ENCODE measurements around the gene COX4I2.
"Not testable (repeated sequence)": the region's sequence is repeated elsewhere in the genome, so short reads cannot be mapped to it uniquely, and the experiment has no call there.

The COX4I2 gene

DNA sequence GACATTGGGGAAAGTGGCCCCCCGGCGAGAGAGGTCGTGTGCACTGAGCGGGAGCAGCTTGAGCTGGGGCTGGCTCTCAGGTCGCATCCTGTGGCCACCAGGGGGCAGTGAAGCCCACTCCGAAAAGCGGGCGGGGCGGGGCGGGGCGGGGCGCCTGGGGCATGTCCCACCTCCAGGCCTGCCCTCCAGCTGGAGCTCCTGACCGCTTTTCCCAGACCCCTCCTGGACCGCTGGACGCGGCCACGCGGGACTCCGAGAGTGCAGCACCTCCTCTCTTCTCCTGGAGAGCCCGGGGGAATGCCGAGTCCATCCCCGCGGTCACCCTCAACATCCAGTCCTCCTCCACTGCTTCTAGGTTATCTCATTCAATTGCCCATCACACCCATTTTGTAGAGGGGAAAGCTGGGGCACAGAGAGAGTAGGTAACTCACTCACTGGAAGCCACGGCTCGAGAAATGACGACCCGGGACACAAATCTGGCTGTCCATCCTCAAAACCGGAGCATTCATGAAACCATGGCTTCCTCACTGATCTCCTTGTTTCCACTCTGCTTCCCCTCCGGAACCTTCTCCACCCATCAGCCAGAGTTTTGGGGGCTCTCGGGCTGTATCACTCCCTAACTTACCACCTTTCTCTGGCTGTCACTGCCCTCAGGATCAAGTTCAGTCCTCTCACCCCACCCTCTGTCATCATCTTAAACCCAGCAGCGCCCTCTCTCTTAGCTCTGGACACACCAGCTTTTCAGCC, 24.1 kb downstream of the COX4I2 start:
- H3K4me3 Mint-ChIP-seq, result peak overlapping the region; percentile 82
- peak overlapping the region; percentile 84 for H3K27ac Mint-ChIP-seq
- H3K4me1 Mint-ChIP-seq (ENCODE audit: low read depth), result peaks cover 47% of the 10 kb centered on the region
- no peaks in the 10 kb centered on the region for H3K9me3 Mint-ChIP-seq
- no peaks in the 10 kb centered on the region for H3K27me3 Mint-ChIP-seq (ENCODE audit: low read depth)
- H3K36me3 Mint-ChIP-seq (ENCODE audit: low read depth), result peaks cover 29% of the 10 kb centered on the region

DNA sequence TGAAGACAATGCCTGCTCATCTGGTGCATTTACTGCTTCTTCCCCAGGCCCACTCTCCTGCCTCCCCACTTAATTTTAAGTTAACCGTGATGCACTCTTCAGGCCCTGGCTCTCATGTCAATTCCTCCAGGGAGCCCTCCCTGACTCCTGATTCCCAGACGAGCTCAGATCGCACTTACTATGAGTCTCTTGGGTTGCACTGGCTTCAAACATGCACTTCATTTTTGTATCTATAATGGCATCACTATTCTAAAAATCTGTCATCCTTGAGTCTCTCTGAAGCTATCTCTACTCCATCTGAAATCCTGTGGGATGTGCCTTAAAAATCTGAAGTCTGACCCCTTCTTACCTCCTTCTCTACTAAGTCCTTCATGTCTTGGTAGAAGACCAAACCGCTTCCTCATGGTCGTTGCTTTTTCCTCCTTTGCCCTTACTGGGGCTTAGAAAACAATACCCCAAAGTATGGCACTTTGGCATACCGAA, 24.7 kb downstream of the COX4I2 start:
- peak overlapping the region; percentile 82 for H3K4me3 Mint-ChIP-seq
- peaks cover 50% of the 10 kb centered on the region for H3K4me1 Mint-ChIP-seq (ENCODE audit: low read depth)
- no peaks in the 10 kb centered on the region for H3K9me3 Mint-ChIP-seq

DNA sequence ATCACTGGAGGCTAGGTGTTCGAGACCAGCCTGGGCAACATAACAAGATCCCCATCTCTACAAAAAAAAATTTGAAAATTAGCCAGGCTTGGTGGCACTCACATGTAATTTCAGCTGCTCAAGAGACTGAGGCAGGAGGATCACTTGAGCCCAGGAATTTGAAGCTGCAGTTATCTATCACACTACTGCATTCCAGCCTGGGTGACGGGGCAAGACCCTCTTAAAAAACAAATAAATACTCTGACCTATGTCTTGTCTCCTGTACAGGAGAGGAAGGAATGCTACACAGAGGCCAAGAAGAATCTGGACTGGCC, 25.8 kb downstream of the COX4I2 start:
- H3K4me3 Mint-ChIP-seq, result no peak overlapping the region
- H3K36me3 Mint-ChIP-seq (ENCODE audit: low read depth), result peaks cover 40% of the 10 kb centered on the region
- no peaks in the 10 kb centered on the region for H3K9me3 Mint-ChIP-seq

More for the DNA sequence above, 24.7 kb downstream of the COX4I2 start:
- Mint-ChIP-seq H3K27me3 (ENCODE audit: low read depth) (no peaks in the 10 kb centered on the region), H3K36me3 (ENCODE audit: low read depth) (peaks cover 32% of the 10 kb centered on the region), H3K27ac (peak overlapping the region; percentile 84)

DNA sequence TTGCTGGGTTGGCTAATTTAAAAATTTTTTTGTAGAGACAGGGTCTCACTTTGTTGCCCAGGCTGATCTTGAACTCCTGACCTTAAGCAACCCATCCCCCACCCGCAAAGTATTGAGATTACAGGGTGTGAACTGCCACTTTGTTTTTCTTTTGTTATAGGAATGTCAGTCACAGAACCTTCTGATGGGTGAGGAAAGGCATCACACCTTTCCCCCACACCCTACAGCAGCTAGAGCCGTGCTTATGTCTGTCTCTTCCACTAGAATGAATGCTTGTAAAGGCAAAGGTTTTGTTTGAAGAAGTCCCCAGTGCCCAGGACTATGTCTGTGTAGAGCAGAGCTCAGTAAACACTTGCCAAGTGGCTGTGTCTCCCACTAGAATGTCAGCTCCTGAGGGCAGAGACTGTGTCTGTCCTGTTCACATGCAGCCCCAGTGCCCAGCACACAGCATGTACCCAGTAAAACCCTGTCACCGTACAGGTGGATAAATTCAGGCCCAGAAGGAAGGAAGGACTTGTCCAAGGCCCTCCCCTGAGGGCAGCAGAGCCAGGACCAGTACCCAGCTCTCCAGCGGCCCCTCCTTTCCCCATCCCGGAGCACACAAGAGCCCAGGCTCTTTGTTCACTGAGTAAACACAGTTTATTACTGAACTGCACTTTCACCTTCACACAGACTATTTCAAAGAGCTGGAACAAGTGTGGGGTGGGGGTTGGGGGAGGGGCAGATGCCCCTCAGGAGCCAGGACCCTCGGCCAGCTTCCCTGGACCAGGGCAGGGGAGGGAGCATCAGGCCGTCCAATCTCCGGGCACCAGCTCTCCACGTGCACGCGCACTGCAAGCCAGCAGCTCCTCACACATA, 26.4 kb downstream of the COX4I2 start:
- Mint-ChIP-seq H3K27ac (peak overlapping the region; percentile 70), H3K9me3 (no peaks in the 10 kb centered on the region), H3K4me1 (ENCODE audit: low read depth) (peaks cover 59% of the 10 kb centered on the region), H3K4me3 (no peak overlapping the region), H3K27me3 (ENCODE audit: low read depth) (no peaks in the 10 kb centered on the region), H3K36me3 (ENCODE audit: low read depth) (peaks cover 38% of the 10 kb centered on the region)

More for the DNA sequence above, 25.8 kb downstream of the COX4I2 start:
- Mint-ChIP-seq H3K4me1 (ENCODE audit: low read depth) (peaks cover 58% of the 10 kb centered on the region), H3K27me3 (ENCODE audit: low read depth) (no peaks in the 10 kb centered on the region), H3K27ac (peak overlapping the region; percentile 70)

DNA sequence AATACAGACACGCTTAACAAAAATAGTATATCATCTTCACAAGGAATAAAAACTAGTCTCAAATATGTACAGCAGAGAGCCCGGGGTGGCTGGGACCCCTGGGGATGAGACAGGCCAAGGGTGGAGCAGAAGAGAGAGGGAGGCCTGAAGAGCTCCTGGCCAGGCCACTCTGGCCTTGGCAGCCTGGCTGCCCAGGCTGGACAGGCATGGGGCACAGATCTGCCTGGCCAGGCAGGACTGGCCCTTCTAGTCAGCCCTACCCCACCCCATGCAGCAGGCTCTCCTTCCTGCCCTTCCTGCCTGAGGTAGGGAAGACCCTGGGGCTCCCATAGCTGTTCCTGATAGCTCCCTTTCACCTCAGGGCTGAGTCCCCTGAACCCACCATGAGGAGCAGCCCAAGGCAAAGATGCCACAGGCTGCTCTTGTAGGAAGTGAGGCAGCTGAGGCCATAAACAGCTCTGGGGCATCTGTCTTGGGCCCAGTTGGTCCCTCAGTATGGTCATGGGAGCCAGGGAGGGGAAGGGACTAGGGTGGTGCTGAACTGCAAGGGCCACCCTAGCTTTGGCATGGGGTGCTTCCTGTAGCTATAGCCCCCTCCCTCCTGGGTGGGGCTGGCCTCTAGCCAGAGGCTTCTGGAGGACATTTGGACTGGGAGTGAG, 27.1 kb downstream of the COX4I2 start:
- Mint-ChIP-seq H3K4me3 (no peak overlapping the region), H3K27ac (peak overlapping the region; percentile 69), H3K27me3 (ENCODE audit: low read depth) (no peaks in the 10 kb centered on the region), H3K9me3 (no peaks in the 10 kb centered on the region), H3K36me3 (ENCODE audit: low read depth) (peaks cover 45% of the 10 kb centered on the region), H3K4me1 (ENCODE audit: low read depth) (peaks cover 64% of the 10 kb centered on the region)

DNA sequence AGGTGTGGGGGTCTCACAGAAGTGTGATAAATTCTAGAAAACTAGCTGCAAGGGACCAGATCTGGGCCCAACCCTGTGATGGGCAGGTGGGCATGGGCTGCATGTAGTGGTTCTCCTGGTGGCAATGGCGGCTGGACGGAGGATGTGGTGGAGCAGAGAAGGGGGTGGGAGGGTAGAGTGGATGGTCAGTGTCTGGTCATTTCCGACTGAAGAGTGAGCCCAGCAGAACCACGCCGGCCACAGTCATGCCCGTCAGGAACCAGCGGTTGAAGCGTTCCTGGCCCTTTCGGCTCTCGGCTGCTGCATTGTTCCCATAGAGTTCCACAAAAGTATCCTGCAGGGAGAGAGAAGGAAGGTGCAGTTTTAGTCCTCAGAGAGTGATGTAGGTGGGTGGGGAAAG, 28.0 kb downstream of the COX4I2 start:
- Mint-ChIP-seq H3K36me3 (ENCODE audit: low read depth) (peaks cover 45% of the 10 kb centered on the region), H3K4me3 (peak overlapping the region; percentile 19), H3K27me3 (ENCODE audit: low read depth) (no peaks in the 10 kb centered on the region), H3K4me1 (ENCODE audit: low read depth) (peaks cover 70% of the 10 kb centered on the region), H3K27ac (peak overlapping the region; percentile 88), H3K9me3 (no peaks in the 10 kb centered on the region)

DNA sequence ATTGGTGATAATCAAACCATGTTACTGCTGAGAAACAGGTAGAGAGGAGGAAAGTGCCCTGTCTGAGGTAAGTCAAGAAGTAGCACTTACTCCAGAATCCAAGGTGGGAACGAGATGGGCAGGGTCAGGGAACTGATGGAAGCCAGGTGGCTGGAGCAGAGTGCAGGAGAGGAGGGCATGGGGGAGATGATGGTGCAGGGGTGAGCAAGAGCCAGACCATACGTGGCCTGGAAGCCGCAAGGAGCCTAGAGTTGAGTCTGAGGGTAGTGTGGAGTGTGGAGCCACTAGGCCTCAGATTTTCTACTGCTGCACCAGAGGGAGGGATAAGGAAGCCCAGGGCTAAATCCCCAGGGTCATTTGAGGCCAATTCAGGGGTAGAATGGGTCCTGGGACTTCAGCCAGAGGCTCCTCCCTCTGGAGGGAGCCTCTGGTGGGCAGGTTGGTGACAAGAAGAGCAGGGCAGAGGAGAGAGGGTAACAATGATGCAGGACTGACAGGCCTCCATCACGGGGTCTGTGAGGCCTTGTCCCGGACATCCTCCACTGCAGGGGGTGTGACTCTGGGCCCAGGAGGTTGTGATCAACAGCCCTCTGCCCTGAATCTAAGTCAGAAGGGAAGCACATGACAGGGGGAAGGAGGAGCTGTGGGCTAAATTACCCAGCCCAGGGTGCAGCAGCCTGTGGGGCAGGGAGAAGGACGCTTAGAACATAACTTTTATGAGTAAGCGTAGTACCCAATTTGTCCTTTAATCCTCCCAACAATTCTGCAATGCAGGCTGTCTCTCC, 28.7 kb downstream of the COX4I2 start:
- peaks cover 50% of the 10 kb centered on the region for H3K36me3 Mint-ChIP-seq (ENCODE audit: low read depth)
- H3K9me3 Mint-ChIP-seq, result no peaks in the 10 kb centered on the region
- H3K27me3 Mint-ChIP-seq (ENCODE audit: low read depth), result no peaks in the 10 kb centered on the region
- peaks cover 71% of the 10 kb centered on the region for H3K4me1 Mint-ChIP-seq (ENCODE audit: low read depth)
- H3K27ac Mint-ChIP-seq, result peak overlapping the region; percentile 88
- peak overlapping the region; percentile 40 for H3K4me3 Mint-ChIP-seq

DNA sequence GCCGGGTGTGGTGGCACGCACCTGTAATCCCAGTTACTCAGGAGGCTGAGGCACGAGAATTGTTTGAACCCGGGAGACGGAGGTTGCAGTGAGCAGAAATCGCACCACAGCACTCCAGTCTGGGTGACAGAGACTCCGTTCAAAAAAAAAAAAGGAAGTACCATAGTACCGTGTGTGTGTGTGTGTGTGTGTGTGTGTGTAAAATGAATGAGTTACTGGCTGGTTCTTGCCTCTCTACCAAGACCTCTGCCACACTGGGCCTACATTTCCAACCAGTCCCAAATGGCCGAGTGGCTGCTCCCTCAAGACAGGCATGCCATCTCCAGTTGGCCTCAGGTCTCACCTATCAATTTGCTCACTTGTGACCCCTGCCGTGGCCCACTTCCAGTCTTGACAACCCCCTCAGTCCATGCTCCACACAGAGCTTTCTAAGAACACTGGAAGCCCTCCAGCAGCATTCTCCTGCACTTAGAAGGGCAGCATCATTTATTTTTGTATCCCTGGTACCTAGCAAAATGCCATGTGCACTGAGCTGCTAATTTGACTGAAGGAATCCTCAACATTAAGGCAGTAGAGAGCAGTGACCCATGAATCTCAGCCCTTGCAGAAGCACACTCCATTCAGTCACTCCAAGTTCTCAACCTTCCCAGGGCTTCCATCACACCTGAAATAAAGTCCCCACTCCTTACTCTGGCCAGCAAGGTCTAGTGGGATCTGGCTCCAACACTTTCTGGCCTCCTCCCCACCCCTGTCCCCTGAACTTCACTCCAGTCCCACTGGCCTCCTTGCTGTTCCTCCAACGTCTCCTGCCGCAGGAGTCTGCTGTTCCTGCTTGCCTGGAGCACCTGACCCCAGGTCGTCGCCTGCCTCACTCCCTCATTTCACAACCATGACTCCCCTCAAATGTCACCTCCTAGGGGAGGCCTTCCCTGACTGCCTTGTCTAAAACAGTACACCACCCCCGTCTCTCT, 29.9 kb downstream of the COX4I2 start:
- no peaks in the 10 kb centered on the region for H3K9me3 Mint-ChIP-seq
- H3K27me3 Mint-ChIP-seq (ENCODE audit: low read depth), result no peaks in the 10 kb centered on the region
- H3K4me1 Mint-ChIP-seq (ENCODE audit: low read depth), result peaks cover 64% of the 10 kb centered on the region
- H3K4me3 Mint-ChIP-seq, result peak overlapping the region; percentile 5
- H3K27ac Mint-ChIP-seq, result peak overlapping the region; percentile 60
- peaks cover 52% of the 10 kb centered on the region for H3K36me3 Mint-ChIP-seq (ENCODE audit: low read depth)

DNA sequence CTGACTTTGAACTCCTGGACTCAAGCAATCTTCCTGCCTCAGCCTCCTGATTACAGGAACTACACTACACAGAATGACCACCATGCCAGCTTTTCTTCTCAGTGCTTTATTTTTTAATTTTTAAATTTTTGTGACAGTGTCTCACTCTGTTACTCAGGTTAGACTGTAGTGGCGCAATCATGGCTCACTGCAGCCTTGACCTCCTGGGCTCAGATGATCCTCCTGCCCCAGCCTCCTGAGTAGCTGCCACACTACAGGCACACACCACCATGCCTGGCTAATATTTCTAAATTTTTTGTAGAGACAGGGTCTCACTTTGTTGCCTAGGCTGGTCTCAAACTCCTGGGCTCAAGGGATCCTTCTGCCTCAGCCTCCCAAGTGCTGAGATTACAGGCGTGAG, 31.2 kb downstream of the COX4I2 start:
- not testable (repeated sequence) for H3K27me3 Mint-ChIP-seq (ENCODE audit: low read depth); H3K4me3 Mint-ChIP-seq; H3K9me3 Mint-ChIP-seq
- Mint-ChIP-seq H3K36me3 (ENCODE audit: low read depth) (peaks cover 50% of the 10 kb centered on the region), H3K27ac (peak overlapping the region; percentile 53), H3K4me1 (ENCODE audit: low read depth) (peaks cover 61% of the 10 kb centered on the region)

DNA sequence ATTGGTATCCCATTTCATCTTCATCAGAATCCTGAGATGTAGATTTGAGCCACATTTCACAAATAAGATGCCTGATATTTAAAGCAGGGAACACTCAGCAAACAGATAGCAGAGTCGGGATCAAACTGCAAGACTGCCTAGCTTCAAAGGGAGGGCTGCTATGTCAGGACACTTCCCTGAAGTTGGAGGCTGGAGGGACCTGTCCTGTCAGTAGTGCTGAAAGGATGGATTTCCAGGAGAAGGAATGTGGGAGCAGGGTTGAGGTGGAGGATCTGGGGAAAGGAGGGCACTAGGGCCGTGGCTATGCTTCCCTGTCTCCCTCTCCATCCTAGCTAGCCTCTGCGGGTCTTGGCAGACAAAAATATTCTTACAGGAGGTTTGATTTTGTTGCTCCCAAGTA, 32.2 kb downstream of the COX4I2 start:
- H3K27ac Mint-ChIP-seq, result peak overlapping the region; percentile 53
- H3K9me3 Mint-ChIP-seq, result no peaks in the 10 kb centered on the region
- no peaks in the 10 kb centered on the region for H3K27me3 Mint-ChIP-seq (ENCODE audit: low read depth)
- H3K4me1 Mint-ChIP-seq (ENCODE audit: low read depth), result peaks cover 65% of the 10 kb centered on the region
- H3K36me3 Mint-ChIP-seq (ENCODE audit: low read depth), result peaks cover 49% of the 10 kb centered on the region
- H3K4me3 Mint-ChIP-seq, result no peak overlapping the region

DNA sequence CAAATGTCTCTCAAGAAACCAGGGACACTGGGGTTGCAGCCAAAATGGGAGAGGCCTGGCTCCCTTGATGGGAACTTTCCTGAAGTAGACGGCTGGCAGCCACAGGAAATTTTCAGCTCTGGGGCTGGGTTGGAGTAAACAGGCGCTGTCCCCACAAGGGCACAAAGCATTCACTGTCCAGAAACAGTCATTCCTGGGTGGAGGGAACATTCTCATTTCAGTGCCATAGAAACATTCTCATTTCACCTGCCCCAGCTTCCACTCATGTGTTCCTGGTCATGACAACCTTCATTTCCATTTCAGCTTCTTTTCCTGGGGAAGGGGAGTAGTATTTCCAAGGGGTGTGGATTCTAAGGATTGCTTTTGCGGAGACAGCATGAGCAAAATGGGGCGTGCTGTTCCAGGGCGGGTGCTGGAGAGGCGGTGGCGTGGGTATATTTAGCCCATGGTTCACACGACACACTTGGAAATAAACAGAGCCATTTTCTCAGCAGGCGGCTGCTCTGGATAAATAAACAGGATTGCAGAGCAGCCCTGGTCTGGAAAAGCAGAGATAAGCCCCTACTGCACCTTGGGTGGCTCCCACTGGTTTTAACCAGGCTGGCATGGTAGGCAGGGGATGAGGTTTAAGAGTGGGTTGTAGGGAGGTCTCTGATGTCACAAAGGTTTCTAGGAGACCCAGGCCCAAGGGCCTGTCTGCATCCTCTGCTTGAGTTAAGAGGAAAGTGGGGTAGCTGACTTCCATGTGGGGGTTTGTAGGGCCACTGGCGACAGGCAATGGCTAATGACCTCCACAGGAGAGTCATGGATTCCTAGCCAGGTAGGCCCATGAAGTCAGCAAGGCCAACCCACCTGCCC, 32.9 kb downstream of the COX4I2 start:
- H3K36me3 Mint-ChIP-seq (ENCODE audit: low read depth), result peaks cover 47% of the 10 kb centered on the region
- no peak overlapping the region for H3K27ac Mint-ChIP-seq

DNA sequence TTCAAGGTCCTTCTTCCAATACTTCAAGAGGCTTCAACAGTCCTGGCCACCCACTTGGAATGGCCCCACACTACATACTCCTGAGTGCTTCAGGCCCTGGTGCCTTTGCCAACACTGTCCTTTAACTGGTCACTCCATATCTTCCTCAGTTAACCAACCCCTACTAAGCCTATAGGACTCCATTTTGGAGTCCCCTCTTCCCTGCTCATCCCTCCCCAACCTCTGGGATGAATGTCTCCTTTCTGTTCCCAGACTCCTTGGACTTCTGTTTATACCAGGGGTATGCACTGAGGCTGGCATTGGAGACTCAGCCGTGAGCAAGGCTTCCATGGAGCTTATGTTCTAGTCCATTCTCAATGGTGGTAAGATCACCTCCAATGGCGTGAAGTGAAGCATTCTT, 33.6 kb downstream of the COX4I2 start:
- Mint-ChIP-seq H3K27ac (peak overlapping the region; percentile 22), H3K27me3 (ENCODE audit: low read depth) (no peaks in the 10 kb centered on the region), H3K4me3 (no peak overlapping the region), H3K9me3 (no peaks in the 10 kb centered on the region), H3K4me1 (ENCODE audit: low read depth) (peaks cover 64% of the 10 kb centered on the region), H3K36me3 (ENCODE audit: low read depth) (peaks cover 45% of the 10 kb centered on the region)

More for the DNA sequence above, 32.9 kb downstream of the COX4I2 start:
- peaks cover 65% of the 10 kb centered on the region for H3K4me1 Mint-ChIP-seq (ENCODE audit: low read depth)
- no peaks in the 10 kb centered on the region for H3K9me3 Mint-ChIP-seq
- H3K4me3 Mint-ChIP-seq, result no peak overlapping the region
- no peaks in the 10 kb centered on the region for H3K27me3 Mint-ChIP-seq (ENCODE audit: low read depth)
